ENCODE results near the gene F2R. TPM values are rescaled to one million over a fixed set of nuclear protein-coding genes. Genes with fewer than 3 reads are reported as not detected.

F2R gene
- total RNA-seq, 4 donors from 2014 or later = 5.0 to 11.4 (median 8.5) TPM

DNA sequence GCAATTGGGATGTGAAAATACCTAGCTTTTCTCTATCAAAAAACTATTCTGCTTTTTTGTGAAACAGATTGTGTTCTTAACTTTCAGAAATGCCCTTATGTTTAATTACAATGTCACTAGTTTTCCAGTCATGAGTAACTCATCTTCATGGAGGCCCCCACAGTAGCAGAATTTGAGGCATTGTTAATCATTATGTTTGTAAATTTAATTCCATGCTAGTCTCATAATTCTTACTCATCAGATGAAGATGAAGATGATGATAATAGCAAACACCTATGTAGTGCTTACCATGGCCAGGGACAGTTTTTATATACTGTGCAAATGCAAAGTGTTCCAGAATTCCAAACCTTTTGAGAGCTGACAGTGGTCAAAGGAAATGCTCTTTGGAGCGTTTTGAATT, 27.7 kb upstream of the F2R start:
- Histone ChIP-seq H3K9me3 (no peaks in the 10 kb centered on the region), H3K4me3 (no peak overlapping the region), H3K36me3 (peaks cover 0 to 7% (median 0%) of the 10 kb centered on the region in 3 donors), H3K27ac (no peak overlapping the region), H3K27me3 (no peaks in the 10 kb centered on the region), H3K4me1 (peaks cover 0 to 23% (median 1%) of the 10 kb centered on the region in 4 donors)
- TF ChIP-seq, protein P1, sequence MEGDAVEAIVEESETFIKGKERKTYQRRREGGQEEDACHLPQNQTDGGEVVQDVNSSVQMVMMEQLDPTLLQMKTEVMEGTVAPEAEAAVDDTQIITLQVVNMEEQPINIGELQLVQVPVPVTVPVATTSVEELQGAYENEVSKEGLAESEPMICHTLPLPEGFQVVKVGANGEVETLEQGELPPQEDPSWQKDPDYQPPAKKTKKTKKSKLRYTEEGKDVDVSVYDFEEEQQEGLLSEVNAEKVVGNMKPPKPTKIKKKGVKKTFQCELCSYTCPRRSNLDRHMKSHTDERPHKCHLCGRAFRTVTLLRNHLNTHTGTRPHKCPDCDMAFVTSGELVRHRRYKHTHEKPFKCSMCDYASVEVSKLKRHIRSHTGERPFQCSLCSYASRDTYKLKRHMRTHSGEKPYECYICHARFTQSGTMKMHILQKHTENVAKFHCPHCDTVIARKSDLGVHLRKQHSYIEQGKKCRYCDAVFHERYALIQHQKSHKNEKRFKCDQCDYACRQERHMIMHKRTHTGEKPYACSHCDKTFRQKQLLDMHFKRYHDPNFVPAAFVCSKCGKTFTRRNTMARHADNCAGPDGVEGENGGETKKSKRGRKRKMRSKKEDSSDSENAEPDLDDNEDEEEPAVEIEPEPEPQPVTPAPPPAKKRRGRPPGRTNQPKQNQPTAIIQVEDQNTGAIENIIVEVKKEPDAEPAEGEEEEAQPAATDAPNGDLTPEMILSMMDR (IDR thresholded peaks at IDR 0.05) = no peak
- no peak for TF ChIP-seq POLR2A (IDR thresholded peaks at IDR 0.05)
- no peak for DNase-seq

DNA sequence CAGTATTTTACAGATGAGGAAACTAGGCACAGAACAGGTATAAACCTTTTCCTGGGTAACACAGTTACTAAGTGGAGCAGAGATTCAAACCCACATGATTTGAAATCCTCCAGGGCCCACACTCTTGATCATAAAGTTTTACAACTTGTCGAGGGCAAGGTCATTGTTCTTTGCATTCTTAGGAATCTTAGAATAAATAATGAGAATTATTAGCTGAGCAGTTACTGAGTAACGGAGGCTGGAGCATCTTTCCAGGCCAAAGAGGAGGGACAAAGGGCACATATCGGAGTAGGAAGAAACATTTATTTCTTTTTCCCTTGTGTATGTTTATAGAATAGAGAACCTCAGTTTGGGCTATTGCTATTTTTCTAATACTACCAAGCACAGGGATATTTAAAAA, 27.1 kb upstream of the F2R start:
- H3K27ac ChIP-seq = peak overlapping the region in 1 of 4 donors; percentile 13
- no peaks in the 10 kb centered on the region for H3K9me3 ChIP-seq
- TF ChIP-seq, protein P1 (IDR thresholded peaks at IDR 0.05) = no peak
- TF ChIP-seq POLR2A (IDR thresholded peaks at IDR 0.05) = no peak
- H3K4me1 ChIP-seq = peaks cover 0 to 23% (median 1%) of the 10 kb centered on the region in 4 donors
- no peak for DNase-seq
- H3K36me3 ChIP-seq = peaks cover 0 to 7% (median 0%) of the 10 kb centered on the region in 3 donors
- no peak overlapping the region for H3K4me3 ChIP-seq
- no peaks in the 10 kb centered on the region for H3K27me3 ChIP-seq

DNA sequence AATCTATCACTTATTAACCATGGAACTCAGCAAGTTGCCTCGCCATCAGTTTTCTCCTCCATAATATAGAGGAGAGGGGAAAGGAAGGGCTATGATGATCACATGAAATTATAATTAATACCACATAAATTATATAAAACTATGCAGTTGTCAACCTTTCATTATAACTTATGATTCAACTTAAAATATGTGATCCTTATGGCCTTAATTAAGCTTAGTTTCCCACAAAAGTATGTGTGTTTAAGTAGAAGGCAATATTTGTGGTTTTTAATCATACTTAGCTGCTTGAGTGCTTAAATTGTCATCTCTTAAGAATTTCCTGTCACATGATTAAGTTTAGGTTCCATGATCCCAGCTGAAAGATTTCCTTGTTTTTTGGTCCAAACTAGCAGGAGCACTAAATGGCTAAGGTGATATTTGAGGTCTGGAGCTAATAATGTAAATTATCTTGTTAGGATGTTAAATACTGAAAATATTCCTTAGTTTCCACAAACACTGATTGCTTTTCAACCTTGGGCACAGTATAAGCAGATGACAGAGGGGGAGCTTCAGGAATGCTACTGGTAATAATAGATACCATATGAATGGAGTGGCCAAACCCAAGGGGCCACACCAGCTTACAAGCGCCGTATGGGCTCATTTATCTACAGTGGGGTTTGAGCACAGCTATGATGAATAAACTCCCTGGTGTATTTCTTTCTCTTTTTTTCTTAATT, 26.4 kb upstream of the F2R start:
- H3K4me1 ChIP-seq = peaks cover 0 to 23% (median 1%) of the 10 kb centered on the region in 4 donors
- no peak for DNase-seq
- no peaks in the 10 kb centered on the region for H3K27me3 ChIP-seq
- H3K27ac ChIP-seq = peak overlapping the region in 1 of 4 donors; percentile 13
- TF ChIP-seq, protein P1 (IDR thresholded peaks at IDR 0.05) = no peak
- TF ChIP-seq POLR2A (IDR thresholded peaks at IDR 0.05) = no peak
- no peaks in the 10 kb centered on the region for H3K9me3 ChIP-seq
- no peak overlapping the region for H3K4me3 ChIP-seq
- peaks cover 0 to 12% (median 0%) of the 10 kb centered on the region in 3 donors for H3K36me3 ChIP-seq

DNA sequence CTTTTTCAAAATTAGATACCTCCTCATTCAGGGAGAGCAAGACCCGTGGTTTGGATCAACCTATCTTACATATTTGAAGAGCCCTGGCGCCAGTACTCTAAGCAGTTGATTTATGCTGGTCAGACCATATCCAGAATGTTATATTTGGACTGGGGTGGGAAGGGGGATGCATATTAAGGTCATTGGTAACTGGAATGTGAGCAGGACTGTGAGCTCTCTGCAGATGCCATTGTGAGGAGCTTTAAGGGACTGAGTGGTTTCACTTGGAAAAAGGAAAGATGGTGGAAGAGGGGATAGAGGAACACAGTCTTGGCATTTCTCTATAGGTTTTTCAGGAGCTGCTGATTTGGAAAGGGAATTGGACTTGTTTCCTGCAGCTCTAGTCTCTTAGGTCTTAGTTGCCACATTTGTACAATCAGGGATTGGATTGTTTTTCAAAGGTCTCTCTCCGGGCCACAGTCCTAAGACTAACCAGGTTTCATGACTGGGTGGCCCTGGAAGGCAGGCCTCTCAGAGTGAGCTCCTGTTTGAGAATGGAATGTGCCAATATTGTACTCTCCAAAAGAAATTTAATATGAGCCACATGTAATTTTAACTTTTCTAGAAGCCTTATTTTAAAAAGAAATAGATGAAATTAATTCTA, 25.8 kb upstream of the F2R start:
- no peak for TF ChIP-seq POLR2A (IDR thresholded peaks at IDR 0.05)
- TF ChIP-seq, protein P1 (IDR thresholded peaks at IDR 0.05) = no peak
- H3K27ac ChIP-seq = peak overlapping the region in 2 of 4 donors; percentile 23 to 63
- no peak for DNase-seq

DNA sequence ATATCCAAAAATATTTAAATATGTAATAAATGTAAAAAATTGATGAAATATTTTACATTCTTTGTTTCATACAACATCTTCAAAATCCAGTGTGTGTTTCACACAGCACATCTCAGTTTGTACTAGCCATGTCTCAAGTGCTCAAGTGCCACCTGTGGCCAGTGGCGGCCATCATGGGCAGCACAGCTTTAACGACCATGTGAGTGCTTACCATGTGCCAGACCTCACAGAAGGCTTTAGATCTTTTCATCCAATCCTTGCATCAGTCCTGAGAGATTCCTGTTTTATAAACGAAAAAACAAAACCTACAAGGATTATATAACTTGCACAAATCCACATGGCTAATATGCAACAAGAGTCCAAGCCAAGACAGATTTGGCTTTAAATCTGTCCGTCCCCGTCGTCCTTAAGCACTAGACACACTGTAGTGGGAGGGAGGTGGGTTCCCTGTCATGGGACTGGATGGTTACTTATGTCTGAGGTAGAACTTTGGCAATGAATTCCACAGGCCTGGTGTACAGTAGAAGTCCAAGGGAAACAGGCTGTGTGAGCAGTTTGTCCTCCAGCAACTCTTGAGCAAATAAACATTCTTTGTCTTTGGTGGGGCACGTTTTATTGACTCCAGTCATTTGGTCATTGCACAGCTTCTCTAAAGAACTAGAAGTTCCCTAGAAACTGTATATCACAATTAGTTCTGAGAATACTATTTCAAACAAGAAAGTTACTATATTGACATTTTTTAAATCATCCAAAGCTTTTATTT, 25.0 kb upstream of the F2R start:
- Histone ChIP-seq H3K27ac (peak overlapping the region in 2 of 4 donors; percentile 52 to 63), H3K4me1 (peaks cover 0 to 15% (median 0%) of the 10 kb centered on the region in 4 donors), H3K36me3 (peaks cover 0 to 15% (median 0%) of the 10 kb centered on the region in 3 donors), H3K4me3 (no peak overlapping the region), H3K9me3 (no peaks in the 10 kb centered on the region), H3K27me3 (no peaks in the 10 kb centered on the region)
- no peak for DNase-seq
- TF ChIP-seq, protein P1 (IDR thresholded peaks at IDR 0.05) = no peak
- TF ChIP-seq POLR2A (IDR thresholded peaks at IDR 0.05) = no peak

More for the DNA sequence above, 25.8 kb upstream of the F2R start:
- peaks cover 0 to 19% (median 0%) of the 10 kb centered on the region in 4 donors for H3K4me1 ChIP-seq
- H3K9me3 ChIP-seq = no peaks in the 10 kb centered on the region
- H3K27me3 ChIP-seq = no peaks in the 10 kb centered on the region
- H3K36me3 ChIP-seq = peaks cover 0 to 14% (median 0%) of the 10 kb centered on the region in 3 donors
- H3K4me3 ChIP-seq = no peak overlapping the region
